Heart right ventricle (tissue), 16 donors: ENCODE data around the gene PRPF39. TPM values are rescaled to one million over a fixed set of nuclear protein-coding genes. Genes with fewer than 3 reads are reported as not detected.

Experiments
- ATAC-seq, 8 donors: fragments of 200-7000 bp; cut with Tn5 transposase; one replicate each; pipeline ENCODE4 v1.9.1; 2020; ENCODE audit warnings: mild to moderate bottlenecking in 8 of 8, moderate library complexity in 8 of 8, moderate number of reproducible peaks in 1 of 8
- DNase-seq, 2 donors: peaks; one replicate each; pipeline ENCODE4 v3.0.0-alpha.2; 2020
- H3K27ac ChIP-seq, 10 donors: fragments of 200-600 bp; sonication (generic) in 2 of 10; one replicate each; pipeline versions ENCODE4 v1.5.0 to v1.8.0; 2020 to 2022; ENCODE audit warnings: mild to moderate bottlenecking in 3 of 10
- H3K27me3 ChIP-seq, 7 donors: fragments of 200-600 bp; one replicate each; pipeline ENCODE4 v1.8.0; 2021 to 2022; ENCODE audit warnings: mild to moderate bottlenecking in 2 of 7
- H3K36me3 ChIP-seq, 9 donors: fragments of 200-600 bp; sonication (generic) in 1 of 9; one replicate each; pipeline versions ENCODE4 v1.5.0 to v1.8.0; 2020 to 2022; ENCODE audit warnings: mild to moderate bottlenecking in 2 of 9
- H3K4me1 ChIP-seq, 9 donors: fragments of 200-600 bp; sonication (generic) in 1 of 9; one replicate each; pipeline versions ENCODE4 v1.5.0 to v1.8.0; 2020 to 2022; ENCODE audit warnings: mild to moderate bottlenecking in 4 of 9
- H3K4me3 ChIP-seq, 10 donors: fragments of 200-600 bp; sonication (generic) in 2 of 10; one replicate each; pipeline versions ENCODE4 v1.5.0 to v1.8.0; 2020 to 2022; ENCODE audit warnings: mild to moderate bottlenecking in 7 of 10, moderate library complexity in 2 of 10
- H3K9me3 ChIP-seq, 11 donors: fragments of 200-600 bp in 10 of 11; sonication (generic) in 2 of 11; one replicate each; pipeline versions ENCODE4 v1.5.0 to v1.8.0; 2013 to 2022; ENCODE audit warnings: mild to moderate bottlenecking in 2 of 11, control low read depth in 1 of 11, moderate library complexity in 1 of 11
- WGBS, 2 donors: extraction: QIAGEN DNeasy Blood & Tissue Kit; methylation state at CpG; one replicate each; pipeline ENCODE4 v1.1.7; 2013; ENCODE audit warnings: inconsistent platforms in 1 of 2; 5-methylcytosine and 5-hydroxymethylcytosine counted together
- intact Hi-C, 10 donors: fragments of 100-400 bp; cut with DNase I; formaldehyde crosslinking; loops; one replicate each; pipeline versions ENCODE4 v1.11.1 to v1.14.2; 2022
- polyA plus RNA-seq, 2 donors: library from polyadenylated mRNA; stranded (reverse); fragments of 200-250 nt; gene quantifications; one replicate each; pipeline ENCODE4 v1.2.3, GENCODE V29; 2013
- total RNA-seq, 10 donors: library from RNA; stranded (reverse); fragmentation: NEBNext Ultra II Directional in 3 of 10; extraction: Animal tissue kit (Norgen Biotek cat#: 25700) in 3 of 10; gene quantifications; one replicate each; pipeline versions ENCODE4 v1.2.1 to v1.2.4, GENCODE V29; 2021 to 2023
- TF ChIP-seq, protein P1 (sequence below), 9 donors: fragments of 200-600 bp; sonication (generic) in 2 of 9; IDR thresholded peaks; one replicate each; pipeline versions ENCODE4 v1.5.0 to v1.8.0; 2021 to 2022; ENCODE audit warnings: antibody characterized with exemption in 9 of 9, mild to moderate bottlenecking in 5 of 9, moderate library complexity in 1 of 9
- donor health status: Arrhythmogenic right ventricular cardiomyopathy.
- donor health status: ischemic (EF 13 %, LVEDD 7.1; RV severe dilation, severe dysfunction).
- donor health status: healthy with polysubstance abuse.
- donor health status: DM: no; HTN: yes; CAD: no.
- donor health status: DM: no; HTN: no; CAD: no.
- donor health status: ischemic (EF 25% LVEDD 6.9; RV normal size, moderate dysfunction).
- donor health status: ischemic (EF 25% LVEDD 5.7; RV mildly dilated, moderate dysfunction).
- donor health status: healthy.
- donor health status: DM: yes; HTN: yes; CAD: no.
- donor health status: Ischemic cardiomyopathy.
- donor health status: ischemic (EF 35%, LVEDD 5.7; RV mildly dilated, moderate dysfunction).
- donor health status: nonischemic (EF 11% LVEDD 7.7; RV severe dilation, severe dysfunction).
- donor health status: DM: yes; HTN: yes; CAD: no.
- donor health status: PGD.
- donor health status: ischemic (EF 29% LVEDD 5.4; RV normal size, mild dysfunction).
- donor health status: nonischemic (EF 23%, LVEDD 6.1; RV moderate dilation, normal function).

The PRPF39 gene
- total and polyA plus RNA-seq, 12 donors = 8.2 to 39.5 (median 13.4) TPM

DNA sequence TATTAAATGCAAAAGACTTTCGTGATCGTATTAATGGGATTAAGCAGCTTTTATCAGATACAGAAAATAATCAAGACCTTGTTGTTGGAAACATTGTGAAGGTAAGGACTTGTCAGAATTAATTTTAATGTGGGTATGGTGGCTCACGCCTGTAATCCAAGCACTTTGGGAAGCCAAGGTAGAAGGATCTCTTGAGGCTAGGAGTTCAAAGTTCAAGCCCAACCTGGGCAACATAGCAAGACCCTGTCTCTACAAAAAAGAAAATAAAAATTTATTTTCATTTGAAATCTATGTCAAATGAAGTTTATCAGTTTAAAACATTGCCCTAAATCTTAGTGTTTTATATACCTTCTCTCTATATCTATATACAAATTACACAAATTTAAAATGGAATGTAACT lies 17.2 kb upstream of the PRPF39 start:
- intact Hi-C loops = no loop called here
- H3K4me1 ChIP-seq = peaks cover 0 to 22% (median 9%) of the 10 kb centered on the region in 9 donors

GRCh38 chr14:45068396-45068795 lies 15.5 kb upstream of the PRPF39 start:
- DNase-seq = no peak
- ATAC-seq = no peak
- Histone ChIP-seq H3K9me3 (no peaks in the 10 kb centered on the region), H3K4me1 (peaks cover 0 to 24% (median 9%) of the 10 kb centered on the region in 9 donors), H3K27me3 (no peaks in the 10 kb centered on the region), H3K4me3 (no peak overlapping the region), H3K36me3 (peaks cover 0 to 59% (median under 1%) of the 10 kb centered on the region in 9 donors), H3K27ac (no peak overlapping the region)
- TF ChIP-seq, protein P1, sequence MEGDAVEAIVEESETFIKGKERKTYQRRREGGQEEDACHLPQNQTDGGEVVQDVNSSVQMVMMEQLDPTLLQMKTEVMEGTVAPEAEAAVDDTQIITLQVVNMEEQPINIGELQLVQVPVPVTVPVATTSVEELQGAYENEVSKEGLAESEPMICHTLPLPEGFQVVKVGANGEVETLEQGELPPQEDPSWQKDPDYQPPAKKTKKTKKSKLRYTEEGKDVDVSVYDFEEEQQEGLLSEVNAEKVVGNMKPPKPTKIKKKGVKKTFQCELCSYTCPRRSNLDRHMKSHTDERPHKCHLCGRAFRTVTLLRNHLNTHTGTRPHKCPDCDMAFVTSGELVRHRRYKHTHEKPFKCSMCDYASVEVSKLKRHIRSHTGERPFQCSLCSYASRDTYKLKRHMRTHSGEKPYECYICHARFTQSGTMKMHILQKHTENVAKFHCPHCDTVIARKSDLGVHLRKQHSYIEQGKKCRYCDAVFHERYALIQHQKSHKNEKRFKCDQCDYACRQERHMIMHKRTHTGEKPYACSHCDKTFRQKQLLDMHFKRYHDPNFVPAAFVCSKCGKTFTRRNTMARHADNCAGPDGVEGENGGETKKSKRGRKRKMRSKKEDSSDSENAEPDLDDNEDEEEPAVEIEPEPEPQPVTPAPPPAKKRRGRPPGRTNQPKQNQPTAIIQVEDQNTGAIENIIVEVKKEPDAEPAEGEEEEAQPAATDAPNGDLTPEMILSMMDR (IDR thresholded peaks at IDR 0.05) = no peak
- WGBS, 2 donors = 73 to 90% methylated on average over 3 of the region's 3 CpGs
- intact Hi-C loops = no loop called here

More for the DNA sequence above, 17.2 kb upstream of the PRPF39 start:
- H3K36me3 ChIP-seq = peaks cover 0 to 46% (median 0%) of the 10 kb centered on the region in 9 donors
- TF ChIP-seq, protein P1 (IDR thresholded peaks at IDR 0.05) = no peak
- WGBS, 2 donors = 87 to 91% methylated on average over 3 of the region's 3 CpGs
- no peak for DNase-seq
- H3K4me3 ChIP-seq = no peak overlapping the region
- ATAC-seq = no peak
- H3K27me3 ChIP-seq = no peaks in the 10 kb centered on the region
- peak overlapping the region in 5 of 10 donors; percentile 39 to 76 (median 66) for H3K27ac ChIP-seq
- H3K9me3 ChIP-seq = no peaks in the 10 kb centered on the region

- no peak overlapping the region for H3K4me3 ChIP-seq
- no peaks in the 10 kb centered on the region for H3K9me3 ChIP-seq
- H3K27ac ChIP-seq = no peak overlapping the region
- H3K36me3 ChIP-seq = peaks cover 0 to 71% (median 8%) of the 10 kb centered on the region in 9 donors
- ATAC-seq (no peak), DNase-seq (no peak)
- H3K4me1 ChIP-seq = peaks cover 0 to 18% (median 9%) of the 10 kb centered on the region in 9 donors
- intact Hi-C loops = no loop called here
- 93 to 98% methylated on average over 1 of the region's 1 CpG for WGBS, 2 donors
- TF ChIP-seq, protein P1 (IDR thresholded peaks at IDR 0.05) = no peak
- H3K27me3 ChIP-seq = no peaks in the 10 kb centered on the region
These were observed 13.7 kb upstream of the PRPF39 start for GRCh38 chr14:45070215-45070614.

GRCh38 chr14:45072126-45072525 lies 11.8 kb upstream of the PRPF39 start:
- no peak for DNase-seq
- TF ChIP-seq, protein P1 (IDR thresholded peaks at IDR 0.05) = no peak
- intact Hi-C loops = no loop called here
- peaks cover 0 to 62% (median 8%) of the 10 kb centered on the region in 9 donors for H3K36me3 ChIP-seq
- peaks cover 0 to 4% (median 0%) of the 10 kb centered on the region in 9 donors for H3K4me1 ChIP-seq
- no peak overlapping the region for H3K4me3 ChIP-seq
- WGBS, 2 donors = 94 to 95% methylated on average over 6 of the region's 6 CpGs
- no peaks in the 10 kb centered on the region for H3K9me3 ChIP-seq
- no peaks in the 10 kb centered on the region for H3K27me3 ChIP-seq
- H3K27ac ChIP-seq = peak overlapping the region in 1 of 10 donors; percentile 9
- ATAC-seq = no peak
